Measurements from ENCODE around the gene LNX1. TPM values are rescaled to one million over a fixed set of nuclear protein-coding genes. Genes with fewer than 3 reads are reported as not detected.
A peak's percentile ranks its signal among the peaks of the same experiment; 100 is the strongest.
"Not testable (repeated sequence)": the region's sequence is repeated elsewhere in the genome, so short reads cannot be mapped to it uniquely, and the experiment has no call there.

LNX1 gene
- polyA plus RNA-seq, 2 of the 4 experiments (the other 2 are of a cell fraction): 0.04 to 0.14 TPM

DNA sequence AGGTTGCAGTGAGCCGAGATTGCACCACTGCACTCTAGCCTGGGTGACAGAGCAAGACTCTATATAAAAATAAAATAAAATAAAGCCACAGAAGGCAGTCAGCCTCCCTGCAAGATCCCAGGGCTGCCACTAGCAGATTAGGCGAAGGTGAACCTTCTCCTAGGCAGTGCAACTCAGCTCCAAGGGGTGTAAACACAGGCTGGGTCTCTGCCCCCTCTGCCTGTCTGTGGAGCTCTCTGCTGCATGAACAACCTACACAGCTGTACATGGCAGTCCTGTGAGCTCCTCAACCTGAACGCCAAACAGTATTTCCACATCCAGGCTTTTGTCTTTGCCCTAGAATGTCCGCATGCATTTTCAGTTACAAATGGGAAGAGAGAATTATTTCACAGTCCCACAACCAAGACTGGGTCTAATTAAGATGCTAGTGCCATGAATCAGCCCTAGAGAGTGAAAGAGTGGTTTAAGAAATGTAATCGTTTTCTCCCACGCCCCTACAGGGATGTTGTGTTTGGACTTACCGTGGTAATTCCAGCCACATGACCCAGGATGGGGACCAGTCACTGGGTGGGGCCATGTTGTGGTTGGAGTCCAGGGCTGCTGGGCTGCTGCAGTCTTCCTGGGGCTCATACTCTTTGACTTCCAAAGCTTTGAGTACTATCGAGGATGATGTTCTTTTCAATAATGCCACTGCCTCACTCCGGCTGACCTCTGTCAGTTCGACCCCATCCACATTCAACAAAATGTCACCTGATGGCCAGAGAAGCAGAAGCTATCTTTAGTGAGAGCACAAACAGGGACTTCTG is 114.9 kb downstream of the LNX1 start:
- ATAC-seq (no peak; a peak in 1 of 6 replicates), FAIRE-seq (no peak), DNase-seq (ENCODE audit: low read depth in 1 of 2, low spot score in 1 of 2) (peak in 1 of 2 experiments; percentile 2)
- no peak overlapping the region for H3K4me2 ChIP-seq
- ChIA-PET CTCF (no interaction called here), POLR2A (no interaction called here)
- WGBS (ENCODE audit: missing lambda C conversion rate): 74% methylated on average over 9 of the region's 10 CpGs
- no peaks in the 10 kb centered on the region for H3K9me3 ChIP-seq
- TF ChIP-seq GATA3 (IDR thresholded peaks at IDR 0.05; ENCODE audit: borderline replicate concordance): no peak
- H3K4me3 ChIP-seq: no peak overlapping the region
- peaks cover 15% of the 10 kb centered on the region for H3K4me1 ChIP-seq
- H3K27ac ChIP-seq: no peak overlapping the region

DNA sequence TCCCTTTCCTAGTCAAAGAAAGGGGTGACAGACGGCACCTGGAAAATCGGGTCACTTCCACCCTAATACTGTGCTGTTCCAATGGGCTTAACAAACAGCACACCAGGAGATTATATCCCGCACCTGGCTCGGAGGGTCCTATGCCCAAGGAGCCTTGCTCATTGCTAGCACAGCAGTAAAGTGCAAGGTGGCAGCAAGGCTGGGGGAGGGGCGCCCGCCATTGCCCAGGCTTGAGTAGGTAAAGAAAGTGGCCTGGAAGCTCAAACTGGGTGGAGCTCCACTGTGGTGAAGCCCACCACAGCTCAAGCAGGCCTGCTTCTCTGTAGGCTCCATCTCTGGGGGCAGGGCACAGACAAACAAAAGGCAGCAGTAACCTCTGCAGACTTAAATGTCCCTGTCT is 124.7 kb downstream of the LNX1 start:
- H3K4me1 ChIP-seq; CTCF ChIA-PET; ATAC-seq; H3K9me3 ChIP-seq; H3K4me3 ChIP-seq; H3K4me2 ChIP-seq; H3K27ac ChIP-seq; POLR2A ChIA-PET; FAIRE-seq; DNase-seq (ENCODE audit: low read depth in 1 of 2, low spot score in 1 of 2): not testable (repeated sequence)
- 76% methylated on average over 4 of the region's 6 CpGs for WGBS (ENCODE audit: missing lambda C conversion rate)

DNA sequence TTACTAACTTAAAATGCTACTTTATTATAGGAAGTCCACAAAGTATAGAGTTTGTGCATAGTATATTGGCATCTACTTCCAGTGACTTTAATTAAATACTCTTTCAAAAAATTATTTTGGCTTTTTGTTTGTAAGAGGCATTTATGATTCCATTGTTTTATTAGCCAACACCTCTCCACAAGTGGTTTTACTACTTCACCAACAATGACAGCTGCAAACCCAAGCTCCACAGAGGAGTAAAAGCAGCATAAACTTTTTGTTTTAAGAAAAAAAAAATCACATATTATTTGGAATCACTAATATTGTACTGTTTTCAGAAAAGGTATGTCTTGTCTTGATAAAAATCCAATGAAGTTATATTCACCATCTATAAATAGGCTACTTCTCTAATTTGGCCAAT is 125.4 kb downstream of the LNX1 start:
- Histone ChIP-seq H3K4me1 (no peaks in the 10 kb centered on the region), H3K27ac (no peak overlapping the region), H3K9me3 (0 out of 3 replicates have a peak, but pooled peaks cover 4% of the 10 kb centered on the region), H3K4me2 (no peak overlapping the region), H3K4me3 (no peak overlapping the region)
- no peak for TF ChIP-seq NFE2L2 (conservative IDR thresholded peaks at IDR 0.05; ENCODE audit: low read length)
- no peak for TF ChIP-seq ZSCAN20 (CRISPR knock-in tag; IDR thresholded peaks at IDR 0.05)
- no peak for TF ChIP-seq MAZ (IDR thresholded peaks at IDR 0.05; ENCODE audit: borderline replicate concordance, low read depth, low read length)
- TF ChIP-seq POLR2A (IDR thresholded peaks at IDR 0.05; ENCODE audit: low read length): no peak
- TF ChIP-seq CHD4 (IDR thresholded peaks at IDR 0.05; ENCODE audit: borderline replicate concordance): no peak
- TF ChIP-seq KDM5A (IDR thresholded peaks at IDR 0.05): no peak
- TF ChIP-seq HOXA7 (CRISPR knock-in tag; IDR thresholded peaks at IDR 0.05): no peak
- TF ChIP-seq ZC3H11A (IDR thresholded peaks at IDR 0.05): no peak
- TF ChIP-seq FOSB (CRISPR knock-in tag; IDR thresholded peaks at IDR 0.05): no peak
- TF ChIP-seq CBX8 (IDR thresholded peaks at IDR 0.05): no peak
- no peak for TF ChIP-seq PHF8 (IDR thresholded peaks at IDR 0.05; ENCODE audit: borderline replicate concordance, low read depth)
- no peak for TF ChIP-seq HDAC2 (IDR thresholded peaks at IDR 0.05)
- TF ChIP-seq JUNB (IDR thresholded peaks at IDR 0.05): no peak
- TF ChIP-seq, protein P1, sequence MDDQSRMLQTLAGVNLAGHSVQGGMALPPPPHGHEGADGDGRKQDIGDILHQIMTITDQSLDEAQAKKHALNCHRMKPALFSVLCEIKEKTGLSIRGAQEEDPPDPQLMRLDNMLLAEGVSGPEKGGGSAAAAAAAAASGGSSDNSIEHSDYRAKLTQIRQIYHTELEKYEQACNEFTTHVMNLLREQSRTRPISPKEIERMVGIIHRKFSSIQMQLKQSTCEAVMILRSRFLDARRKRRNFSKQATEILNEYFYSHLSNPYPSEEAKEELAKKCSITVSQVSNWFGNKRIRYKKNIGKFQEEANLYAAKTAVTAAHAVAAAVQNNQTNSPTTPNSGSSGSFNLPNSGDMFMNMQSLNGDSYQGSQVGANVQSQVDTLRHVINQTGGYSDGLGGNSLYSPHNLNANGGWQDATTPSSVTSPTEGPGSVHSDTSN (IDR thresholded peaks at IDR 0.05): no peak
- TF ChIP-seq ESRRA (IDR thresholded peaks at IDR 0.05; ENCODE audit: borderline replicate concordance, low read length): no peak
- TF ChIP-seq JUN (IDR thresholded peaks at IDR 0.05): no peak
- TF ChIP-seq, protein P2, sequence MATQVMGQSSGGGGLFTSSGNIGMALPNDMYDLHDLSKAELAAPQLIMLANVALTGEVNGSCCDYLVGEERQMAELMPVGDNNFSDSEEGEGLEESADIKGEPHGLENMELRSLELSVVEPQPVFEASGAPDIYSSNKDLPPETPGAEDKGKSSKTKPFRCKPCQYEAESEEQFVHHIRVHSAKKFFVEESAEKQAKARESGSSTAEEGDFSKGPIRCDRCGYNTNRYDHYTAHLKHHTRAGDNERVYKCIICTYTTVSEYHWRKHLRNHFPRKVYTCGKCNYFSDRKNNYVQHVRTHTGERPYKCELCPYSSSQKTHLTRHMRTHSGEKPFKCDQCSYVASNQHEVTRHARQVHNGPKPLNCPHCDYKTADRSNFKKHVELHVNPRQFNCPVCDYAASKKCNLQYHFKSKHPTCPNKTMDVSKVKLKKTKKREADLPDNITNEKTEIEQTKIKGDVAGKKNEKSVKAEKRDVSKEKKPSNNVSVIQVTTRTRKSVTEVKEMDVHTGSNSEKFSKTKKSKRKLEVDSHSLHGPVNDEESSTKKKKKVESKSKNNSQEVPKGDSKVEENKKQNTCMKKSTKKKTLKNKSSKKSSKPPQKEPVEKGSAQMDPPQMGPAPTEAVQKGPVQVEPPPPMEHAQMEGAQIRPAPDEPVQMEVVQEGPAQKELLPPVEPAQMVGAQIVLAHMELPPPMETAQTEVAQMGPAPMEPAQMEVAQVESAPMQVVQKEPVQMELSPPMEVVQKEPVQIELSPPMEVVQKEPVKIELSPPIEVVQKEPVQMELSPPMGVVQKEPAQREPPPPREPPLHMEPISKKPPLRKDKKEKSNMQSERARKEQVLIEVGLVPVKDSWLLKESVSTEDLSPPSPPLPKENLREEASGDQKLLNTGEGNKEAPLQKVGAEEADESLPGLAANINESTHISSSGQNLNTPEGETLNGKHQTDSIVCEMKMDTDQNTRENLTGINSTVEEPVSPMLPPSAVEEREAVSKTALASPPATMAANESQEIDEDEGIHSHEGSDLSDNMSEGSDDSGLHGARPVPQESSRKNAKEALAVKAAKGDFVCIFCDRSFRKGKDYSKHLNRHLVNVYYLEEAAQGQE (IDR thresholded peaks at IDR 0.05): no peak
- TF ChIP-seq, protein P3, sequence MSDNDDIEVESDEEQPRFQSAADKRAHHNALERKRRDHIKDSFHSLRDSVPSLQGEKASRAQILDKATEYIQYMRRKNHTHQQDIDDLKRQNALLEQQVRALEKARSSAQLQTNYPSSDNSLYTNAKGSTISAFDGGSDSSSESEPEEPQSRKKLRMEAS (IDR thresholded peaks at IDR 0.05): no peak
- TF ChIP-seq, protein P4, sequence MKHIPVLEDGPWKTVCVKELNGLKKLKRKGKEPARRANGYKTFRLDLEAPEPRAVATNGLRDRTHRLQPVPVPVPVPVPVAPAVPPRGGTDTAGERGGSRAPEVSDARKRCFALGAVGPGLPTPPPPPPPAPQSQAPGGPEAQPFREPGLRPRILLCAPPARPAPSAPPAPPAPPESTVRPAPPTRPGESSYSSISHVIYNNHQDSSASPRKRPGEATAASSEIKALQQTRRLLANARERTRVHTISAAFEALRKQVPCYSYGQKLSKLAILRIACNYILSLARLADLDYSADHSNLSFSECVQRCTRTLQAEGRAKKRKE (CRISPR knock-in tag; IDR thresholded peaks at IDR 0.05; ENCODE audit: low read depth): no peak
- FAIRE-seq (no peak), DNase-seq (ENCODE audit: low read depth in 1 of 2, low spot score in 1 of 2) (no peak), ATAC-seq (no peak)
- ChIA-PET CTCF (no interaction called here), POLR2A (no interaction called here)
